HepG2 (cell line): ENCODE measurements around the gene ZNF740. TPM values are rescaled to one million over a fixed set of nuclear protein-coding genes. Genes with fewer than 3 reads are reported as not detected.
A peak's percentile ranks its signal among the peaks of the same experiment; 100 is the strongest.

Experiments used
- ATRX ChIP-seq: sonication (generic); formaldehyde crosslinking; IDR thresholded peaks from 2 replicates; pipeline ENCODE4 v1.4.0; 2020; ENCODE audit warnings: missing genetic modification reagents, borderline replicate concordance
- FOXM1 ChIP-seq: sonication (generic); formaldehyde crosslinking; IDR thresholded peaks from 2 replicates; pipeline ENCODE4 v1.5.0; 2020; ENCODE audit warnings: missing genetic modification reagents
- GMEB2 ChIP-seq: IDR thresholded peaks from 2 replicates; pipeline ENCODE4 v1.6.1; 2016; ENCODE audit warnings: missing biosample characterization, missing genetic modification reagents, low read depth
- KAT8 ChIP-seq: IDR thresholded peaks from 2 replicates; pipeline ENCODE4 v1.6.1; 2016; ENCODE audit warnings: missing genetic modification reagents, missing compliant biosample characterization
- MTA3 ChIP-seq: sonication (generic); formaldehyde crosslinking; IDR thresholded peaks from 2 replicates; pipeline ENCODE4 v1.4.0; 2020; ENCODE audit warnings: missing genetic modification reagents
- RERE ChIP-seq: IDR thresholded peaks from 2 replicates; pipeline ENCODE4 v1.6.1; 2016; ENCODE audit warnings: low read depth, missing genetic modification reagents, missing compliant biosample characterization
- RFXAP ChIP-seq: sonication (generic); formaldehyde crosslinking; IDR thresholded peaks from 2 replicates; pipeline ENCODE4 v1.4.0; 2020; ENCODE audit warnings: missing genetic modification reagents, borderline replicate concordance
- ZBTB14 ChIP-seq: sonication (generic); formaldehyde crosslinking; IDR thresholded peaks from 2 replicates; pipeline ENCODE4 v1.4.0; 2020; ENCODE audit warnings: missing genetic modification reagents
- ZBTB7A ChIP-seq: sonication (generic); formaldehyde crosslinking; IDR thresholded peaks from 2 replicates; pipeline ENCODE4 v1.8.0; 2022; ENCODE audit warnings: mild to moderate bottlenecking, missing genetic modification reagents
- ZFP91 ChIP-seq: sonication (generic); formaldehyde crosslinking; IDR thresholded peaks from 2 replicates; pipeline ENCODE4 v1.9.0; 2022; ENCODE audit warnings: missing genetic modification reagents, mild to moderate bottlenecking, borderline replicate concordance
- ZNF12 ChIP-seq: sonication (generic); formaldehyde crosslinking; IDR thresholded peaks from 2 replicates; pipeline ENCODE4 v1.5.0; 2020; ENCODE audit warnings: missing genetic modification reagents
- ZNF138 ChIP-seq: sonication (generic); formaldehyde crosslinking; IDR thresholded peaks from 2 replicates; pipeline ENCODE4 v1.5.0; 2020; ENCODE audit warnings: mild to moderate bottlenecking, low read depth, missing genetic modification reagents
- ZNF607 ChIP-seq: sonication (generic); formaldehyde crosslinking; IDR thresholded peaks from 2 replicates; pipeline ENCODE4 v1.5.1; 2020; ENCODE audit warnings: missing genetic modification reagents, mild to moderate bottlenecking, borderline replicate concordance
- polyA plus RNA-seq, 8 experiments: library from polyadenylated mRNA; depleted of rRNA in 3 of 8; stranded (reverse) in 7 of 8; unstranded in 1 of 8; fragments of >200 nt; fragmentation: Illumina TruSeq in 4 of 8; extraction: Trizol in 4 of 8; gene quantifications; 2 replicates each; pipeline versions ENCODE4 v1.2.1 to v1.2.3, GENCODE V29; 2011 to 2016; ENCODE audit warnings: low read depth in 4 of 8, missing spikeins in 1 of 8, mixed read lengths in 1 of 8; ENCODE audit not compliant: insufficient read depth in 1 of 8
- total RNA-seq, 5 experiments: library from RNA; depleted of rRNA; stranded (reverse); fragments of >200 nt; fragmentation: Illumina TruSeq; extraction: Trizol; gene quantifications; 2 replicates each; pipeline ENCODE4 v1.2.3, GENCODE V29; 2016; ENCODE audit warnings: low read depth in 1 of 5
- TF ChIP-seq, protein P1 (sequence below): sonication (generic); formaldehyde crosslinking; IDR thresholded peaks from 2 replicates; pipeline ENCODE4 v1.8.1; 2023; ENCODE audit warnings: missing genetic modification reagents, mild to moderate bottlenecking, borderline replicate concordance

Gene ZNF740
- total and polyA plus RNA-seq, 2 of the 13 experiments (the other 11 are each of a cell fraction or from before 2014, with no cell fraction given) = 16.9 to 19.0 TPM

- TF ChIP-seq ZBTB14 (CRISPR knock-in tag) = peak; percentile 97
- TF ChIP-seq KAT8 (CRISPR knock-in tag) = no peak
- TF ChIP-seq ZFP91 = no peak
- TF ChIP-seq RERE (CRISPR knock-in tag) = no peak
- TF ChIP-seq GMEB2 (CRISPR knock-in tag) = peak; percentile 70
- no peak for TF ChIP-seq ATRX (CRISPR knock-in tag)
- no peak for TF ChIP-seq ZNF138
- TF ChIP-seq FOXM1 (CRISPR knock-in tag) = no peak
- no peak for TF ChIP-seq ZBTB7A (CRISPR knock-in tag)
- TF ChIP-seq, protein P1, sequence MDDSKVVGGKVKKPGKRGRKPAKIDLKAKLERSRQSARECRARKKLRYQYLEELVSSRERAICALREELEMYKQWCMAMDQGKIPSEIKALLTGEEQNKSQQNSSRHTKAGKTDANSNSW = no peak
- peak; percentile 77 for TF ChIP-seq ZNF607 (CRISPR knock-in tag)
- no peak; the same call in 1 of the 2 replicates for TF ChIP-seq RFXAP (CRISPR knock-in tag)
- no peak for TF ChIP-seq ZNF12 (CRISPR knock-in tag)
- no peak for TF ChIP-seq MTA3 (CRISPR knock-in tag)
Measured at GRCh38 chr12:53180931-53181645, 566 bp downstream of the ZNF740 start (continued).
